CMK (cell line): Measurements from ENCODE around the gene PTPN3.

Experiments used
- DNase-seq: peaks from one replicate; pipeline ENCODE4 v3.0.0-alpha.2; 2010; ENCODE audit warnings: low read depth

PTPN3 gene

DNA sequence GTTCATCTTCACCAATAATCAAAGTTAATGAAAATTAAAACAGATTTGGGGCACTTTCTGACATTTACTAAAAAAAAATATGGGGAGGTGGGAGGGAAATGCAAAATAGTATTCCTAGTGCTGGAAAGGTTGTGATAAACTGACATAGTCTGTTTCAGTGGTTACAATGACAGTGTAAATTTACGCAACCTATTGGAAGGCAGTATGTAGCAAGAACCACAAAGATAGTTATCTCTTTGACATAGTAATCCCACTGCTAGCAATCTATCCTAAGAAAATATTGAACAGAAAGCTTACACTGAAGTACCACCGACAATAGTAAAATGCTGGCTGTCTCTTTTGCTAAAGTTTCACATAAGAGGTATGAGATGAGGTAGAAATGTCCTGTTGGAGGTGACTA is 162.2 kb downstream of the PTPN3 start:
- no peak for DNase-seq

DNA sequence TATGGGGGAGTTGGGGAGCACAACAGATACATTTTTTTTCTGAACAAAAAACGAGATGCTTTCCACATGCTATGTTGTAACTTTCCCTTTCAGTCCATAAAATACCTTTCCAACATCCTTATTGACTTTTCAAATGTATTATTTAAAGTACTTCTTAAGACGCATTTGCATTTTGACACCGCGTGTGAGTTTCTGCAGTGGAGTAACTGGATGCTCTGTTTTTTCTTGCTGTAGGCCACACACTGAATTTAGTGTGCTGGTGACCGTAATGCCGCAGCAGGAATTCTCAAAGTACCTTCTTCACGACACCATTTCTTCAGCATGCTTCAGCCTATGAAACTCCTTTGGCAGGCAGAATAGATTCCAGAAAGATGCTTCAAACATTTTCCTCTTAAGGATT is 163.0 kb downstream of the PTPN3 start:
- no peak for DNase-seq

DNA sequence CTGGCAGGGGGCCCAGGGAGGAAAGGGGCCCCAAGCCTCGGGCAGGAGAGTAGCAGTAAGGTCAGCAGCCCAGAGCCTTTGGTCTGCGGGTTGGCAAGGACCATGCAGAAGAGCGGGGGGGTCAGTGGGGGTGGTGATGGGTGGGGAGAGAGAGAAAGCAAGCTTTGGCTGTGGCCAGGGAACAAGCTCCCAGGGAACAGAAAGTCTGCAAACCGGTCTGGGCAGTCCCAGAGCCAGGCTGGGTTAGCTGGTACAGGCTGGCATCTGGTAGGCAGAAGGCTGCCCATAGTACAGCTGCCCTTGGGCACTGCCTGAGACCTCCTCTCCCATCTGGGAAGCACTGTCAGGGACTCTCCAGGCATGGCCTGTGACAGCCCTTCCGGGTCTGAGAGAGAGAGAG is 166.8 kb downstream of the PTPN3 start:
- no peak for DNase-seq

- no peak for DNase-seq
These were observed 168.4 kb downstream of the PTPN3 start for GRCh38 chr9:109329638-109330258.

GRCh38 chr9:109328978-109329637 is 169.0 kb downstream of the PTPN3 start:
- no peak for DNase-seq
